Kidney (tissue), 14 donors: Measurements from ENCODE around the gene SFR1. TPM values are rescaled to one million over a fixed set of nuclear protein-coding genes. Genes with fewer than 3 reads are reported as not detected.

Source experiments
- DNase-seq, 5 donors: peaks; one replicate each; pipeline ENCODE4 v3.0.0-alpha.2; 2013 to 2020
- FAIRE-seq: peaks from 2 replicates; lab custom pipeline; 2012; peaks lifted over from hg19 to GRCh38; lab: Jason Lieb, UNC
- H3K27ac ChIP-seq, 2 donors: one replicate each; pipeline ENCODE4 v1.7.0; 2013; ENCODE audit warnings: low read depth in 2 of 2, low read length in 2 of 2, inconsistent platforms in 1 of 2
- H3K27me3 ChIP-seq: one replicate; pipeline ENCODE4 v1.7.1; 2013; ENCODE audit warnings: low read length, inconsistent platforms; ENCODE audit not compliant: control insufficient read depth, insufficient read depth
- H3K36me3 ChIP-seq, 3 donors: one replicate each; pipeline versions ENCODE4 v1.7.0 to v1.7.1; 2013; ENCODE audit warnings: low read length in 3 of 3, control low read depth in 1 of 3, inconsistent platforms in 1 of 3; ENCODE audit not compliant: insufficient read depth in 3 of 3, control insufficient read depth in 2 of 3
- H3K4me1 ChIP-seq, 3 donors: one replicate each; pipeline versions ENCODE4 v1.7.0 to v1.7.1; 2013; ENCODE audit warnings: low read length in 3 of 3, inconsistent platforms in 1 of 3, low read depth in 1 of 3; ENCODE audit not compliant: control insufficient read depth in 2 of 3, insufficient read depth in 2 of 3
- H3K4me3 ChIP-seq, 3 donors: one replicate each; pipeline versions ENCODE4 v1.7.0 to v1.8.1; 2013; ENCODE audit warnings: low read length in 3 of 3, control low read depth in 1 of 3, inconsistent platforms in 1 of 3
- H3K9ac ChIP-seq, 3 donors: one replicate each; pipeline versions ENCODE4 v1.7.0 to v1.7.1; 2013; ENCODE audit warnings: low read length in 3 of 3, control low read depth in 1 of 3, inconsistent platforms in 1 of 3
- H3K9me3 ChIP-seq, 3 donors: one replicate each; pipeline versions ENCODE4 v1.7.0 to v1.7.1; 2013; ENCODE audit warnings: low read length in 3 of 3, control low read depth in 1 of 3, inconsistent platforms in 1 of 3; ENCODE audit not compliant: control insufficient read depth in 2 of 3, insufficient read depth in 1 of 3
- CTCF ChIP-seq: IDR thresholded peaks from 3 replicates; pipeline ENCODE4 v1.5.1; 2012; ENCODE audit warnings: mild to moderate bottlenecking, moderate library complexity, borderline replicate concordance; ENCODE audit not compliant: insufficient read depth; ENCODE audit errors: extremely low read depth
- intact Hi-C: fragments of 100-400 bp; cut with DNase I; formaldehyde crosslinking; loops from one replicate; pipeline ENCODE4 v1.11.1; 2022
- polyA plus RNA-seq: library from polyadenylated mRNA; stranded (reverse); fragments of 350-450 nt; fragmentation: Illumina TruSeq; extraction: RNeasy Lipid Tissue Mini Kit (QIAGEN cat#74804); gene quantifications from one replicate; pipeline ENCODE4 v1.2.3, GENCODE V29; 2014; ENCODE audit warnings: low read depth, low replicate concordance; ENCODE audit not compliant: insufficient read depth
- total RNA-seq: library from RNA; stranded (reverse); fragmentation: NEBNext Ultra II Directional; extraction: Animal tissue kit (Norgen Biotek cat#: 25700); gene quantifications from one replicate; pipeline ENCODE4 v1.2.1, GENCODE V29; 2021
- donor health status: control.
- donor health status: control.
- donor health status: control.
- donor health status: control.
- donor health status: control.
- donor health status: DM: yes; HTN: yes; CAD: no.
- donor health status: Normal renal cell carcinoma (clear cell type).

The SFR1 gene
- total and polyA plus RNA-seq, 2 donors from 2014 or later: 7.3 to 9.3 TPM

- H3K4me1 ChIP-seq: peaks cover 0 to 7% (median 0%) of the 10 kb centered on the region in 3 donors
- no peak overlapping the region for H3K9ac ChIP-seq
- no peaks in the 10 kb centered on the region for H3K36me3 ChIP-seq
- FAIRE-seq (no peak), DNase-seq (no peak)
- H3K27ac ChIP-seq: no peak overlapping the region
- H3K27me3 ChIP-seq: no peaks in the 10 kb centered on the region
- no peaks in the 10 kb centered on the region for H3K9me3 ChIP-seq
- no peak for TF ChIP-seq CTCF
- no peak overlapping the region for H3K4me3 ChIP-seq
- intact Hi-C loops: no loop called here
These were observed 40.0 kb upstream of the SFR1 start for GRCh38 chr10:104081998-104082397.

GRCh38 chr10:104084482-104085142 lies 37.4 kb upstream of the SFR1 start:
- H3K36me3 ChIP-seq: no peaks in the 10 kb centered on the region
- H3K9me3 ChIP-seq: no peaks in the 10 kb centered on the region
- no peak overlapping the region for H3K27ac ChIP-seq
- peaks cover 0 to 7% (median 0%) of the 10 kb centered on the region in 3 donors for H3K4me1 ChIP-seq
- intact Hi-C loops: no loop called here
- DNase-seq: no peak
- peak; percentile 30 for FAIRE-seq
- no peaks in the 10 kb centered on the region for H3K27me3 ChIP-seq
- no peak overlapping the region for H3K9ac ChIP-seq
- H3K4me3 ChIP-seq: no peak overlapping the region
- no peak for TF ChIP-seq CTCF

GRCh38 chr10:104085801-104086400 lies 36.1 kb upstream of the SFR1 start, which contains the start of gene COL17A1:
Gene COL17A1, minus strand, starts transcription at chr10:104085880. Its CDS starts 5,207 bp downstream, at chr10:104080673.
- no peak for TF ChIP-seq CTCF
- no peaks in the 10 kb centered on the region for H3K36me3 ChIP-seq
- FAIRE-seq (no peak), DNase-seq (no peak)
- H3K9me3 ChIP-seq: no peaks in the 10 kb centered on the region
- H3K4me1 ChIP-seq: peaks cover 0 to 7% (median 0%) of the 10 kb centered on the region in 3 donors
- H3K9ac ChIP-seq: no peak within 1 kb of the TSS
- no peak within 1 kb of the TSS for H3K27ac ChIP-seq
- intact Hi-C loops: no loop called here
- no peak within 1 kb of the TSS for H3K4me3 ChIP-seq
- no peaks in the 10 kb centered on the region for H3K27me3 ChIP-seq
